T-helper 17 cell (primary cell): ENCODE data around the gene BSND. TPM values are rescaled to one million over a fixed set of nuclear protein-coding genes. Genes with fewer than 3 reads are reported as not detected.

ENCODE experiments used
- ATAC-seq: fragments of 150-1000 bp; cut with Tn5 transposase; 2 replicates; pipeline ENCODE4 v1.10.0; 2021; ENCODE audit warnings: mild to moderate bottlenecking, moderate library complexity
- DNase-seq, 3 donors: peaks; one replicate each; pipeline versions ENCODE4 v3.0.0 to v3.0.0-alpha.2; 2020 to 2021
- H3K9me3 ChIP-seq: one replicate; pipeline ENCODE4 v1.7.0; 2013; ENCODE audit warnings: low read length, mild to moderate bottlenecking; ENCODE audit not compliant: control insufficient read depth, poor library complexity, severe bottlenecking
- H3K27ac Mint-ChIP-seq: one replicate; pipeline ENCODE4 v1.8.0; 2022; ENCODE audit warnings: mild to moderate bottlenecking, moderate library complexity, mixed read lengths
- H3K27me3 Mint-ChIP-seq: one replicate; pipeline ENCODE4 v1.8.0; 2022; ENCODE audit warnings: mixed read lengths
- H3K36me3 Mint-ChIP-seq: one replicate; pipeline ENCODE4 v1.8.0; 2022; ENCODE audit warnings: low read depth, mixed read lengths
- H3K4me1 Mint-ChIP-seq: one replicate; pipeline ENCODE4 v1.8.0; 2022; ENCODE audit warnings: mild to moderate bottlenecking, mixed read lengths
- H3K4me3 Mint-ChIP-seq: one replicate; pipeline ENCODE4 v1.8.0; 2022; ENCODE audit warnings: mild to moderate bottlenecking, moderate library complexity, mixed read lengths
- total RNA-seq, 4 donors: library from RNA in 2 of 4; stranded (reverse) in 2 of 4; gene quantifications; one replicate each; pipeline ENCODE4 v1.2.3 and lab custom pipeline; 2022 to 2026

Gene BSND
- total RNA-seq, 2 donors from 2014 or later, result 0.07 TPM; not detected in 1

DNA sequence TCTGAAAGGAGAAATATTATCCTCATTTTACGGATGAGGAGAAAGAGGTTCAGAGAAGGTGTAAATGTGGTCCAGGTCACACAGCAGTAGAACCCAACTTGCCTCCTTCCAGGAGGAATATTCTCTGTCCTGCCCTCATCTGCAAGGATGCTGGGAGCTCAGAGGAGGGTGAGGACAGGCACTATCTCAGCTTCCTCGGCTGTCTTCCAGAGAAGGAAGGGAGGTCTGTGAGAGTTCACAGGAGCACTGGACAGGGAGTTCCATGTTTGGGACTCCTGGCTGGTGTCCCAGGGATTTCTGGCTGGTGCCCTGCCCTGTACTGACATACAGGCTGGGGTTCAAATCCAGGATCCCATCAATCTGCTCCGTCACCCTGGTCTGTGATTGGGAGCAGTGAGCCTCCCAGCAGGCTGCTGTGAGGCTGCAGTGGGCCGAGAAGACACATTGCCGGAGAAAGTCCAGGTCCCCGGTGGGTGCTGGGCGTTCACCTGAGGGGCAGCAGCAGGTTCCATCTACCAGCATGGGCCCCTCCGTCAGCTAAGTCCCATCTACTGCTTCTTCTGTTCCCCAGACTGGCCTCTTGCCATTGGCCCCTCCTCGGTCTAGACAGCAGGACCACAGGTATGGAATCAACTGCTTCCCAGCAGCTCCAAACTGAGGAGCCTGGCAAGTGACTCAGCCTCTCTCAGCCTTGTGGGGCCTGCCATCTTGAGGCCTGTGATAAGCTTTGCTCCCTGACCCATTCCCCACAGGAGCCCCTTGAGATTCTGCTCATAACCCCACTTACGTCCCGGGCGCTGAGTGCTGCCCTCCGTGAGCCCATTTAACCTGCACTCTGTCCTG is 8.5 kb upstream of the BSND start:
- no peaks in the 10 kb centered on the region for H3K9me3 ChIP-seq
- DNase-seq (no peak), ATAC-seq (no peak)
- Mint-ChIP-seq H3K4me1 (peaks cover 6% of the 10 kb centered on the region), H3K4me3 (no peak overlapping the region), H3K27me3 (peaks cover 8% of the 10 kb centered on the region), H3K27ac (peak overlapping the region; percentile 27), H3K36me3 (no peaks in the 10 kb centered on the region)

GRCh38 chr1:54990916-54991315 is 7.8 kb upstream of the BSND start:
- H3K27me3 Mint-ChIP-seq, result peaks cover 3% of the 10 kb centered on the region
- H3K4me3 Mint-ChIP-seq, result no peak overlapping the region
- DNase-seq (no peak), ATAC-seq (no peak)
- H3K27ac Mint-ChIP-seq, result peak overlapping the region; percentile 24
- H3K36me3 Mint-ChIP-seq, result no peaks in the 10 kb centered on the region
- H3K4me1 Mint-ChIP-seq, result peaks cover 13% of the 10 kb centered on the region
- H3K9me3 ChIP-seq, result no peaks in the 10 kb centered on the region

DNA sequence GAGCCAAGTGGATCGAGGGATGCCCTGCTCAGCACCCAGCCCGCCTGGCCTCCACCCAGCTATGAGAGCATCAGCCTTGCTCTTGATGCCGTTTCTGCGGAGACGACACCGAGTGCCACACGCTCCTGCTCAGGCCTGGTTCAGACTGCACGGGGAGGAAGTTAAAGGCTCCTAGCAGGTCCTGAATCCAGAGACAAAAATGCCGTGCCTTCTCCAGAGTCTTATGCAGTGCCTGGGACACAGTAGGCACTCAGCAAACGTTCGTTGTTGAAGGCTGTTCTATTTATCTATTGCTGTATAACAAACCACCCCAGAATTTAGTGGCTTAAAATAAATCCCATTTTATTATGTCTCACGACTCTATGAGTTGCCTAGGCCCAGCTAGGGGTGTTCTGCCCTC is 6.8 kb upstream of the BSND start:
- H3K27me3 Mint-ChIP-seq, result no peaks in the 10 kb centered on the region
- H3K4me3 Mint-ChIP-seq, result no peak overlapping the region
- no peak overlapping the region for H3K27ac Mint-ChIP-seq
- DNase-seq (no peak), ATAC-seq (no peak)
- H3K9me3 ChIP-seq, result no peaks in the 10 kb centered on the region
- H3K4me1 Mint-ChIP-seq, result peaks cover 20% of the 10 kb centered on the region
- H3K36me3 Mint-ChIP-seq, result no peaks in the 10 kb centered on the region

DNA sequence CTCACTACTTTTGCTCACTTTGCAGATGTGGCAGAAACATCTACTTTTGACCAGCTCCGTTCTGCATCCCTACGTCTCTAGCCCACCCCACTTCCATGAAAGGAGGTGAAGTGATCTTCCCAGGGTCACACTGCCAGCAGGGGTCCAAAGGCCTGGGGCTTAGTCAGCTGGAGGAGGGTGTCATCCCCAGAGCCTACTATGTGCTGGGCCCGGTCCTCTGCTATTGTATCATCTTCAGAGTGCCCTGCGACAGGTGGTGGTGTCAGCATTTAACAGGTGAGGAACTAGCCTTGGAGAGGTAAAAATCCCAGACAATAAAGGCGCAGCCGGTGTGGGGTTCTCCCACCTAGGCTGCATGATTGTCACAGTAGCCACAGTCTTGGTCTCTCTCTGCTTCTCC is 5.6 kb upstream of the BSND start:
- no peaks in the 10 kb centered on the region for H3K36me3 Mint-ChIP-seq
- no peak for ATAC-seq
- no peak overlapping the region for H3K27ac Mint-ChIP-seq
- no peak overlapping the region for H3K4me3 Mint-ChIP-seq
- H3K27me3 Mint-ChIP-seq, result peaks cover 7% of the 10 kb centered on the region
- H3K9me3 ChIP-seq, result no peaks in the 10 kb centered on the region
- no peak for DNase-seq
- H3K4me1 Mint-ChIP-seq, result peaks cover 20% of the 10 kb centered on the region

- no peaks in the 10 kb centered on the region for H3K36me3 Mint-ChIP-seq
- peak overlapping the region; percentile 79 for H3K27ac Mint-ChIP-seq
- no peaks in the 10 kb centered on the region for H3K9me3 ChIP-seq
- no peak for DNase-seq
- H3K4me3 Mint-ChIP-seq, result no peak overlapping the region
- H3K4me1 Mint-ChIP-seq, result peaks cover 20% of the 10 kb centered on the region
- ATAC-seq, result no peak
- H3K27me3 Mint-ChIP-seq, result peaks cover 7% of the 10 kb centered on the region
Measured at GRCh38 chr1:54994355-54994990, 4.3 kb upstream of the BSND start.

DNA sequence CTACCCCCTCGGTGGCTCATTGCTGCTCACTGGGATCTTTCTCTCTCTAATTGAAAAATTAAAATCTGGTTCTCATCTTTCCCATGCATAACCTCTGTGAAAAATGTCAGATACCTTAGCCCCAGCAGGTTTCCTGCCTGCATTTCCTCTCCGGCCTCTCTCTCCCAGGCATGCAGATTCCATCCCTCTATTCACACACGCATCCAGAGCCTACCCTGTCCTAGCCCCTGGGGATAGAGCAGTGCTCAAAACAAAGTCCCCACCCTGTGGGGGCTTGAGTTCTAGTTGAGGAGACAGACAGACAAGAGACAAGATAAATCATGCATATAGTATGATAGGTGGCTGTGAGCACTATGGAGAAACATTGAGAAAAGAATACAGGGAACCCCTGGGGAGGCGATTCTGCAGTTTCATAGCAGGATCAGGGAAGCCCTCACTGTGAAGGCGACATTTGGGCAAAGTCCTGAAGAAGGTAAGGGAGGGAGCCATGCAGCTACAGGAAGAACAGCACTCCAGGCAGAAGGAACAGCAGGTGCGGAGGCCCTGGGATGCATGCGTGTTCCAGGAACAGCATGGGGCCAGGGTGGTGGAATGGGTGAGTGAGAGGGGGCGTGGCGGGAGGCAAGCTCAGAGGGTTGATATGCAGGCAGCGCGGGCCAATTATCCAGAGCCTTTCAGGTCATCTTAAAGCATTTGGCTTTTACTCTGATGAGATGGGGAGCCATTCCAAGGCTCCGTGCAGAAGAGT is 3.5 kb upstream of the BSND start:
- ATAC-seq (no peak), DNase-seq (no peak)
- H3K4me3 Mint-ChIP-seq, result peak overlapping the region; percentile 55
- peaks cover 7% of the 10 kb centered on the region for H3K27me3 Mint-ChIP-seq
- H3K27ac Mint-ChIP-seq, result peak overlapping the region; percentile 79
- H3K9me3 ChIP-seq, result no peaks in the 10 kb centered on the region
- H3K36me3 Mint-ChIP-seq, result no peaks in the 10 kb centered on the region
- H3K4me1 Mint-ChIP-seq, result peaks cover 20% of the 10 kb centered on the region

DNA sequence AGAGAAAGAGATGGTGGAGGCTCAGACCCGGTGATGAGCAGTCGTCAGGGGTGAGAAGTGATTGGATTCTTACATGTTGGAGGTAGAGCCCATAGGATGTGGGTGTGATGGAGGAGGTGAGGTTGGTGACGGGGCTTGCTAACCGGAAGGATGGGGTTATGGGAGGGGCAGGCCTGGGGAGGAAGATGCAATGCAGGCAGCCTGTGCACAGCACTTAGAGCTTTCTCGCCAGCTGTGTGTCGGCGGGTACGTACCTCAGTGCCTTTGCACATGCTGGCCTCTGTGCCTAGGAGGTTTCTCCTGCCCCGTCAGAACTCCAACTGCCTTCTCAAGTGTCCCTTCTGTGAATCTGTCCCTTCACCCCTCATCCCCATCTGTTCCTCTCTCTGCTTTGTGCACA is 2.9 kb upstream of the BSND start:
- H3K9me3 ChIP-seq, result no peaks in the 10 kb centered on the region
- H3K4me3 Mint-ChIP-seq, result peak overlapping the region; percentile 55
- DNase-seq, result peak in 2 of 3 donors; percentile 22 to 23
- no peaks in the 10 kb centered on the region for H3K36me3 Mint-ChIP-seq
- H3K27me3 Mint-ChIP-seq, result peaks cover 7% of the 10 kb centered on the region
- peak overlapping the region; percentile 79 for H3K27ac Mint-ChIP-seq
- H3K4me1 Mint-ChIP-seq, result peaks cover 20% of the 10 kb centered on the region
- peak; percentile 84 for ATAC-seq

GRCh38 chr1:54996359-54996868 is 2.3 kb upstream of the BSND start:
- H3K4me3 Mint-ChIP-seq, result peak overlapping the region; percentile 55
- H3K27ac Mint-ChIP-seq, result peak overlapping the region; percentile 79
- peaks cover 20% of the 10 kb centered on the region for H3K4me1 Mint-ChIP-seq
- ATAC-seq (peak; percentile 86), DNase-seq (peak; percentile 69 to 84 (median 71))
- no peaks in the 10 kb centered on the region for H3K36me3 Mint-ChIP-seq
- peaks cover 7% of the 10 kb centered on the region for H3K27me3 Mint-ChIP-seq
- H3K9me3 ChIP-seq, result no peaks in the 10 kb centered on the region

- Mint-ChIP-seq H3K36me3 (no peaks in the 10 kb centered on the region), H3K27me3 (peaks cover 7% of the 10 kb centered on the region), H3K27ac (peak overlapping the region; percentile 79), H3K4me1 (peaks cover 20% of the 10 kb centered on the region), H3K4me3 (peak overlapping the region; percentile 55)
- no peaks in the 10 kb centered on the region for H3K9me3 ChIP-seq
- ATAC-seq, result no peak
- DNase-seq, result no peak
Measured at GRCh38 chr1:54996869-54997710, 1.6 kb upstream of the BSND start.

- Mint-ChIP-seq H3K4me1 (peaks cover 20% of the 10 kb centered on the region), H3K27ac (no peak overlapping the region), H3K36me3 (no peaks in the 10 kb centered on the region), H3K4me3 (no peak overlapping the region), H3K27me3 (peaks cover 7% of the 10 kb centered on the region)
- no peaks in the 10 kb centered on the region for H3K9me3 ChIP-seq
- DNase-seq, result no peak
- no peak for ATAC-seq
Measured at GRCh38 chr1:54997711-54997986, 1.1 kb upstream of the BSND start.

DNA sequence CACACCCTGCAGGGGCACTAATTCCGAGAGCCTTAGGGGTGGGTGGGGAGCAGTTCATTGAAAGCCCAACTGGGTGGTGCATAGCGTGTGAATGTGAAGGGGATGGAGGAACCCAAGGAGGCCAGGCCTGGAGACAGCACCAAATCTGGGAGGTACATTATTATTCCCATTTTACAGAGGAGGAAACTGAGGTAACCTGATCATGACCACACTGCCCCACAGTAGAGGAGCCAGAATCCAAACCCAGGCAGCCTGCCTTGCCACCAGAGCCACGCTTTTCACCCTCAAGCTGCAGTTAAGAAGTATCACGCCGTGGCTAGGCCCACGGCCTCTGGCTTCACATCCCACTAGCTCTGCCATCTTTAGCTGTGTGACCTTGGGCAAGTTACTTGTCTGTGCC is 633 bp upstream of the BSND start:
- ATAC-seq (no peak), DNase-seq (no peak)
- Mint-ChIP-seq H3K36me3 (no peaks in the 10 kb centered on the region), H3K27me3 (peaks cover 7% of the 10 kb centered on the region), H3K27ac (no peak overlapping the region), H3K4me3 (no peak overlapping the region), H3K4me1 (peaks cover 20% of the 10 kb centered on the region)
- H3K9me3 ChIP-seq, result no peaks in the 10 kb centered on the region

DNA sequence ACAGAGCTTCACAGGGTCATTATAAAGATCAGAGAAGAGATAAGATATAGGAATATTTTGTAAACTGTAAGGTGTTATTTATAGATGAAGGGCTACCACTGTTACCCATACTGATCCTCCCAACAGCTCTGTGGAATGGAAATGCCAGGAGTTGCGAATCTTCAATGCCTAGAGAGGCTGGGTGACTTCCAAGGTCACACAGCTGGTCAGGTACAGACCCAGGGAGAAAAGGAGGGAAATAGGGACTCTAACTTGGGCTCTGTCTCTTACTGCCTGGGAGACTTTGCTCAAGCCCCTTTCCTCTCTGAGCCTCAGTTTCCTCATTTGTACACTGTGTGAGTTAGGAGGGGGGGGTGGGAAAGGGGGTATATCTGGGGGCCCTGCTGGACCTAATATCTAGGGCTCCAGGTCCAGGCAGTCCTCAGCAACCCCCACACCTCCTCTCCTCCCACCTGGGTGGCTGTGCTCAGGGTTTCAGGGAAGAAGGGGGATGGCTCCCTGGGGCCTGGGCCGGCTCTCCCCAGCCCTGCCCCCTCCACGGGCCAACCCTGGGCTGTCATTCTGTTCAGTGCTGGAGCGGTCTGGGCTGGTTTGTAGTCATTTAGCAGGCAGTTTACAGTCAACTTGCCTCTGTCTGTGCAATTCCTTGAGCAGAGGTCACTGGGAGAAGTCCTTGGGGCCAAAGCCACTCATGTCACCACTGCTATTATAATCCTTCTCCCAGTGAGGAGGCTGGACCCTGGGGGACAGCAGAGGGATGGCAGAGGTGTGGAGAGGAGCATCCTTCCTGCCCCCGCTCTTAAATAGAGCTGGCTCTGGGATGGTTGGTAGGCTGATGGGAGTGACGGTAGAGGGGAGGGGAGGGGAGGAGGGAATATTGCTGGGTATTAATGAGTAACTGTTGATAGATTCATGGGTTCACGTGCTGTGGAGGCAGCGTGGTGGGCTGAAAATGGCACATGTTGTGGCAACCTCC is 1.7 kb downstream of the BSND start:
- peaks cover 12% of the 10 kb centered on the region for H3K4me1 Mint-ChIP-seq
- no peaks in the 10 kb centered on the region for H3K9me3 ChIP-seq
- ATAC-seq (no peak), DNase-seq (no peak)
- no peak overlapping the region for H3K27ac Mint-ChIP-seq
- H3K4me3 Mint-ChIP-seq, result no peak overlapping the region
- peaks cover 7% of the 10 kb centered on the region for H3K27me3 Mint-ChIP-seq
- no peaks in the 10 kb centered on the region for H3K36me3 Mint-ChIP-seq
